ENCODE data around the gene SRSF6.

DNA sequence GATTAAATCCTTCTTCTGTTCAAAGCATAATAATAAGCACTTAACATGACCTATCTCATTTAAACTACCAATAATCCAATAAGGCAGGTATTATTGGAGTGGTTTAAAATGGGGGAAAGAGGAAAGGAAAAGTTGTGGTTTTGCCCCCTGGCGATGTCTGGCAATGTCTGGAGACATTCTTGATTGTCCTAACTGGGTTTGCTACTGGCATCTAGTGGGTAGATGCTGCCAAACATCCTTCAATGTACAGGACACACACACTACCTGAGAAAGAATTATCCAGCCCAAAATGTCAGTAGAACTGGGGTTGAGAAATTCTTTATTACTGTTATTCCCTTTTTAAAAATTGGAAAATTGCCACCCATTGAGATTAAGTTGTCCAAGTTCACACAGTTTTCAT, 25.2 kb upstream of the SRSF6 start:
- TF ChIP-seq CTCF (conservative IDR thresholded peaks at IDR 0.05 in 1 of 2, IDR thresholded peaks at IDR 0.05 in 1 of 2; ENCODE audit: extremely low read depth in 1 of 2, insufficient read depth in 1 of 2, low read depth in 1 of 2, low read length in 2 of 2), result no peak
- no peak for TF ChIP-seq EZH2 (IDR thresholded peaks at IDR 0.05; ENCODE audit: borderline replicate concordance, low read length)

Measured in mammary epithelial cell (primary cell).